HG03095 (cell line): ENCODE data around the gene PFKFB2.
"Not testable (repeated sequence)": the region's sequence is repeated elsewhere in the genome, so short reads cannot be mapped to it uniquely, and the experiment has no call there.

ENCODE experiments used
- ATAC-seq: cut with Tn5 transposase; IDR thresholded peaks from one replicate; pipeline ENCODE4 v1.9.1; 2021; ENCODE audit warnings: moderate library complexity; ENCODE audit not compliant: unreplicated experiment

The PFKFB2 gene

DNA sequence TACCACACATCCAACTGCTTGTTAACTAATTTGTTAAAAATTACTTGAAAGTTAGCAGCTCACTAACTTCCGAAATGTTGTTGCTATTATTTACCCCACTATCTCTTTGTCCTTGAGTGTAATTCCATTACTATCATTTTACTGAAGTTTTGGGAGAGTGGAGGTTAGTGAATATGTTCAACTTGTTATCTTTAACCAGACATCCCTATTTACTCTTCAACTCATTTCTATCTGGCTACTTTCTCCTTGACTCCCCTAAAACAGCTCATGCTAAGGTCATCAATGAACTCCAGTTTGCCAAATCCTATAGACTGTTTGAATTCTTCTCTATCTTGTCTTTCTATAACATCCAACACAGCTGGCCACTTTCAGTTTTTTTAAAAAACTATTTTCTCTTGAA is 16.2 kb upstream of the PFKFB2 start:
- ATAC-seq = no peak

DNA sequence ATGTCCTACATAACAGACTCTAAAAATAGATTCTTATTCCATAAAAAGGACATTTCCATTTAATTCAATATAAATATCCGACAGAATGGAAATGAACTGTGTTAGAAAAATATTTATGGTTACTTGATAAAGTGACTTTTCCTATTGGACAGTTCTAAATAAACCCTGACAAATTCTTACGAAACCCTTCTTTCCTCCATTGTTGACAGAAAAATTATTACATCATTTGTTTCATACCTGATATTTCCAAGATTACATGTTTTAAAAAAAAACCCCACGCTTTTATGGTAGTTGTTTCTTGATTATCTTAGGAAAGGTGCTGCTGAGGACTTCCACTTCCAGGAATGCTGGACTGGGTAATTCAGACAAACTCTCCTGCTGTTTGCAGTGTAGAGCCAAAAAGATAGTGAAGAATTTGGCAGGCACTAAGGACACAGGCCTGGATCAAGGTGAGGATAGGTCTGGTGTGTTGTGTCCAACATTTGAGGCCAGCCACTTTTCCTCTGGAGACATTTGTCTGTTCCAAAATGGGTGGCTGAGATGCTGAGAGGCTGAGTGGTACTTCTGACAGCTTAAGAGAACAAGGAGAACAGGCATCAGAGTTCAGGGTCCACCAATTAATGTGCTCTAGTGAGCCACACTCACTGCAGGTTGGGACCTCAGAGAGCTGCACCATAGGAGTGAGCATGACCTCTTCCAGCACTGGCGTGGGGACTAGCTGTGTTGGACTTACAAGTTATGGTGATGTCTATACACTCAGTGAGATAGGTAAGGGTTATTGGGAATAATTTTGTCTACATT is 13.5 kb upstream of the PFKFB2 start:
- no peak for ATAC-seq

DNA sequence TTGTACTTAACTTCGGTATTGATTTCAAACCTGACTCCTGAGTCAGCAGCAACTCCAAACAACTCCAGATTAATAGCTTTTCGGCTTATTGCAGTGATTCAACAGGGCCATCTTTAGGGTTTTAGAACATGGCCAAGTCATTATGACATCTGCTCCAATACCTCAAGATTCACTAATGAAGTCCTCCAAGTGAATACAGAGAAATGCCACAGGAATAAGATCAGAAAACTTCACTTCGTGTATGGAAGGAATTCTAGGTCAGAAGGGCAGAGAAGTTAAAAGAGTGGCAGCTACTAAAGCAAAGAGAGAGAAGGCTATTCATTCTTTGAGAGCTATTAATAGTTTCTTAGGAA is 12.9 kb upstream of the PFKFB2 start:
- no peak for ATAC-seq

- not testable (repeated sequence) for ATAC-seq
Measured at GRCh38 chr1:207041397-207041796, 11.7 kb upstream of the PFKFB2 start.

GRCh38 chr1:207045453-207045852 is 7.6 kb upstream of the PFKFB2 start:
- no peak for ATAC-seq

GRCh38 chr1:207047505-207047904 is 5.6 kb upstream of the PFKFB2 start:
- no peak for ATAC-seq

- ATAC-seq = no peak
Measured at GRCh38 chr1:207048041-207048440, 5.0 kb upstream of the PFKFB2 start.

DNA sequence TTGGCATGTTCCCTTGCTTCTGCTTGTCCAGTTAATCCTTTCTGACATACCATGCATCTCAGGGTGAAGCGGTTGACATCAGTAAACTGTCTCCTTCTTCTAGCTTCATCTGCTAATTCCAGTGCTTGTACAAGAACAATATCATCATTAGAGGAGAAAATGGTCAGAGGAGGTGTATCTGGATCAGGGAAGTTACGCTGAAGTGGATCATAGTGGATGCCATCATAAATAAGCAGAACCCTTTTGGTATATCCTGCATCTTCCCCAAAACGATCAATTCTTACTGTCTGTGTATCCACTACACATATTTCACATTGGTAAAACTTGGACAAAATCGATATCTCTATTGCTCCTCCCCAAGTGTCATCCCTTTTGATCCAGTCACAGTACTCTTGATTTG is 4.0 kb upstream of the PFKFB2 start:
- no peak for ATAC-seq

DNA sequence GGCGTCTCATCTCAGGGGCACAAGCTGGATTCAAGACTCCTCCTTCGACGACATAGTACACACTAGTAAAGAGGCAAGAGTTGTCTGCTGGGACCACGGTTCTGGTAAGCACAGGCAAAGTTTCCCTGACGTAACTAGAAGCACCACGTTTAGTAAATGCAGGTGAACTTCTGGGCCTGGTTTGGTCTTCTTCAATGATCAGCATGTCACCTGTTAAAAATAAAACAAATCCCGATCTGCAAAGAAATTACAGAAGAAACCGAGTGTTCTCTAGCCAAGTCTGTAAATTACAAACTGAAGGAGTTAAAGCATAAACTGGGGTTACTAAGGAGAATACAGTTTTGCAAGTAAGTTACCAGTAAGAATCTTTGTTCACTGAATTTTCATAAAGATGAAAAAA is 3.6 kb upstream of the PFKFB2 start:
- ATAC-seq = no peak

DNA sequence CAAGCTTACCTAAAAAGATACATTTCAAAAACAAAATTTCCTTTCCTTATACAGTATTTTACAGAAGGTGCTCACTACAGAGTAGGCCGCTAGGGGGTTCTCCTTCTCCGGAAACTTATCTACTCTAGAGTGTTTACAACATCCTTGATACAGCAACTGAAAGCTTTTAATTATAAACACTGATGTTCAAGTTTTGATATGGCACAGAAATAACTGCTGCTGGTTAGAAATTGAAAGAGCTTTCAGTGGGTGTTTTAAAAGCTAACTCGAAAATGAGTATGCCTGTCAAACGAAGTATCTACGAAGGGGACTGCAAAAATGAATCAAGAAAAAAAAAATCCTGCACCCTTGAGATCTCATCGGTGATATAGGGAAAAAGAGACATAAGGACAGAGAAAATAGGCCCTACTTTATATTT is 3.1 kb upstream of the PFKFB2 start:
- no peak for ATAC-seq

GRCh38 chr1:207050480-207051190 is 2.4 kb upstream of the PFKFB2 start:
- peak; percentile 51 for ATAC-seq

GRCh38 chr1:207051191-207051943 is 1.7 kb upstream of the PFKFB2 start, which contains the start of gene YOD1:
YOD1 (minus strand) TSS chr1:207051208; CDS start chr1:207051030, 178 bp downstream.
- ATAC-seq = no peak

GRCh38 chr1:207054491-207054890 is 1.4 kb downstream of the PFKFB2 start:
- no peak for ATAC-seq

DNA sequence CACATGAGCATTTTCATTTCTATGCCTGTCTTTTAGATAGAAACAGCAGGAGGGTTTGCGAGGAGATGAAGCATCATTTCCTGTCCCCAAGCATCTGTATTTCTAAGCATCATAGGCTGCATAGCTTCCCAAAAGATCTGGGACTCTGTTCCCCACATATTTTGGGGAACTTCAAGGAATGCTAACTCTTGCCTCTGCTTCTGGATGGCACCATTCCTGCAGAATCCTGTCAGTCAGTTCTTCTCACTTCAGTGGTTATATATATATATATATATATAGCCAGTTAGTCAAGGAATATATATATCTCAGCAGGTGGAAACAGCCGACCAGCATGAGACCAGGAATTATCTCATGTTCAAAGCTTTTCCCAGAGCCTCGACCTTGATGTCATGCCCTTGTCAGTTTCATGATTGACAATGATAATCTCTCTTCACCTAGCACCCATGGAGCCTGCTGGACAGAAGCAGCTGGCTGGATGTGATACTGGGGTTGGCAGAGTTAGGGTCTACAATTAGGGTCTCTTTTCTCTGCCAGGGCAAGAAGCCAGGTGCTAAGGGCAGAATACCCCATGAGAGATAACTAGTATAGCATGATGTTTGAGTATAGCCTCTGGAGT is 2.4 kb downstream of the PFKFB2 start:
- no peak for ATAC-seq

GRCh38 chr1:207056673-207057072 is 3.6 kb downstream of the PFKFB2 start:
- ATAC-seq = no peak

DNA sequence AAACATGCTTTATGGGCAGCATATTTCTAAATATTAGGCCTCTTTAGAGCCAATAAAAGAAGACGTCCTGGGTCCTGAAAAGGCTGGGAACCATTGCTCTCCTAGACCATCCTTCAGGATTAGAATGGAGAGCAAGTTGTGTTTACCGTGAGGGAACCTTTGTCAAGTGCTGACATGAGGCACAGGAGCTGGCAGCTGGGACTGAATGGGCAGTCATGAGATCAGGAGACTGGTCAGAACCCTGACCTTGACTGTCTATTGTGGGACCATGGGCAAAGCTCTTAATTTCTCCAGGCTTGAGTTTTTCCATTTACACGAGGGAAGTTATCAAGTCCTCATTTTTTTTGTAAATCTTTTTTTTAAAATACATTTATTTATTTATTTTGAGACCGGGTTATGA is 5.2 kb downstream of the PFKFB2 start:
- no peak for ATAC-seq

DNA sequence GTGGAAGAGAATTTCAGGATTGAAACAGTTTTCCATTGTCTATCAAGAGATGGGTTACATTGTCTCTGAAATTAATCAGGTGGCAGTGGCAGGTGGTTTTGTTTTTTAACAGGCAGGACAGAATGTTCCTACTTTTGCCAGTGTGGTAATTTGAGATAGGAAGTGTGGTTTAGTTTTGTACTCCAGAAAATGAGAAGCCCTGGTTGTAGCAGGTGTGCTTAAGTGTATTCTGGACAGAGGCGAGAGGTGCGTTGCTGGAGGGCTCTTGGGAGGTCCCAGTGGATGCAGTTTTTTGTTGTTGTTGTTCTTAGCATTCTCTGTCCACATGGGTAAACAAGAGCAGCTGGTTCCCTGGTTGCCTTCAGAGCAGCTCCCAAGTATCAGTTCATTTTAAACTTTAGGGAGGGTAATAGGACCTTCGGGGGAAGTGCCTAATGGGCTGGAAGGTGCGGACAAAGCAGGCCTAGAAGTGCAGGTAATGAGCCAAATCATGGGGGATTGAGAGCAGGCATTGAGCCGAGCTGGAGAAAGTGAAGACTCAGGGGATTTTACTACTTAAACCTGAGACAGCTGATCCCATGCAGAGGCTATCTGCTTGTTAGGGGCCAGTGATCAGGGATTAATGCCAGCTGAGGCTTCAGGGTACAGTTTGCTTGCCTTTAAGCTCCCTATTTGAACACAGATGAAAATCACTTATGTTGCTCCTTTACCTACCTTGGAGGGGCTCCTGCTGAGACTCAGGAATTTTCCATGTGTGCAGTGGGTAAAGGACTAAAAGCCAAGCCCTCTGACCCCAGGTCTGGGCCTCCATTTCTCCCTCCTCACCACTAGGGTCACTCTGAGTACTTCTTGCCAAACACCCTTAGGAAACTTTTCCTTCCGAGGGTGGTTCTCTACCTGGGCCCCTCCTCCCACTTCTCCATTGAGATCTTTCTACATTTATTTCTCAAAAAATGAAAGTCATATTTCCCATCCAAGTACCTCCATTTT is 6.1 kb downstream of the PFKFB2 start:
- no peak for ATAC-seq

DNA sequence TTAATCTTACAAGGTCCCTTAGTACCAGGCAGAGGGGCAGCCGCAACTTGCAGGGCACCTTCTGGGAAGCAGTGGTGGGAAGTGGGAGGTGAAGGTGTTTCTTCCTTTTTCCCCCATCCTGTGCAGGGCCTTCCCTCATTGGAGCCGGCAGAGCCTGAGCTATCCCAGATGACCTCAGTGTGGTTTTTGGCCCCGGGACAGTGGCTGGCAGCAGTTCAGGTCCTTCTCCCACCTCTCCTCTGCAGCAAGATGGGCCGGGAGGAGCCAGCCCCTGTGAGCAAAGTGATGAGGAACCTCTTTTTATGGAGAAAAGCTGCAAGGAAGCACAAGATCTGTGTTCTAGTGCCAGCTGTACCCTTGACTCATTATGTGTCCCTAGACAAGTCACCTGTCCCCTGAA is 6.8 kb downstream of the PFKFB2 start:
- no peak for ATAC-seq

DNA sequence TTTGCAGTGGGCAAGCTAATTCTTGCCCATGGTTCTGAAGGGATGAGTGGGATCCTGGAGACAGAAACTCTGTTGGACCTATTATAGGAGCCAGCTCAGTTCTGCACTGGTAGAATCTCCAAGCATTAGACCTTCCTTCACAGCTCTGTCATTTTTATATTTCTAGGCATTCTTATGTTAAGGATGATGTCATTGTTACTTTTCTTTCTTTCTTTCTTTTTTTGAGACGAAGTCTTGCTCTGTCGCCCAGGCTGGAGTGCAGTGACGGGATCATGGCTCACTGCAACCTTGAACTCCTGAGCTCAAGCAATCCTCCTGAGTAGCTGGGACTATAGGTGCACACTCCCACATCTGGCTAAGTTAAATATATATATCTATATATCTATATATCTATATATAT is 7.5 kb downstream of the PFKFB2 start:
- ATAC-seq = no peak

GRCh38 chr1:207062058-207062457 is 9.0 kb downstream of the PFKFB2 start:
- ATAC-seq = no peak
